Ovary (tissue), 3 donors: ENCODE data around the gene NTRK1.

ENCODE experiments used
- EP300 ChIP-seq: sonication (generic); formaldehyde crosslinking; IDR thresholded peaks from one replicate; pipeline ENCODE4 v1.6.1; 2017; ENCODE audit warnings: antibody characterized with exemption
- TF ChIP-seq, protein P1 (sequence below), 3 donors: fragments of 450-650 bp in 2 of 3; fragments of 200-600 bp in 1 of 3; IDR thresholded peaks; one replicate each; pipeline versions ENCODE4 v1.5.1 to v1.8.0; 2016 to 2022; ENCODE audit warnings: antibody characterized with exemption in 3 of 3, mild to moderate bottlenecking in 1 of 3
- donor health status: DM: no; HTN: no; CAD: no.

DNA sequence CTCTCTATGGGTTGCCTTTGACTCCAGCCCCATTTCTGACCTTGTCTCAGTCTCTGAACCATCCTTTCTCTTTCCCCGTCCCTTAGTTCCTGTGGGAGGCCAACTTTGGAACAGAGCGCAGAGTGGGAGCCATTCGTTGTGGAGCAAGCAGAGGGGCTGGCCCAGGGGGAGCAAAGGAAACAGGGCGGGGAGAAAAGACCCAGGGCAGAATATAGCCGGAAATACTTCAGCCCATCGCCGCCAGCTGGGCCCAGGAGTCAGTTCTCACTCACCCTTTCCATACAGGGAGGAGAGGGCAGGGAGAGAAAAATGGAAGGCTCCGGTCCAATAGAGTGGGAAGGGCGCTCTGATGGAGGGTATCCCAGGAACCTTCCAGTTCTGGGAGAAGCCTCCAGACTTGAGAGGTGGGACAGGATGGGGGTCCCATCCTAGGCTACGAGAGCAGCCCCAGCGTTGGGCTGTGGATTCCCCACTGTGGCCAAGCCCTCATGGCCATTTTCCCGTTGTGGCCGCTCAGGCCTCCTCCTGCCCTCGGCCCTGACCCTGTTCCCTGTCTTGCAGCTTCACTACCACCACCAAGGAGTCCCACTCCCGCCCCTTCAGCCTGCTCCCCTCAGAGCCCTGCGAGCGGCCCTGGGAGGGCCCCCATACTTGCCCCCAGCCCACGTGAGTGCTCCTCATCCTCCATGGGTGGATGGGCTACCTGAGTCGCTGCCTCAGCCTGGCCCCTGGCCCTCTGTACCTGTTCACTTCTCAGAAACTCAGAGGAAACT, 43.7 kb downstream of the NTRK1 start:
- TF ChIP-seq EP300, result no peak
- TF ChIP-seq, protein P1, sequence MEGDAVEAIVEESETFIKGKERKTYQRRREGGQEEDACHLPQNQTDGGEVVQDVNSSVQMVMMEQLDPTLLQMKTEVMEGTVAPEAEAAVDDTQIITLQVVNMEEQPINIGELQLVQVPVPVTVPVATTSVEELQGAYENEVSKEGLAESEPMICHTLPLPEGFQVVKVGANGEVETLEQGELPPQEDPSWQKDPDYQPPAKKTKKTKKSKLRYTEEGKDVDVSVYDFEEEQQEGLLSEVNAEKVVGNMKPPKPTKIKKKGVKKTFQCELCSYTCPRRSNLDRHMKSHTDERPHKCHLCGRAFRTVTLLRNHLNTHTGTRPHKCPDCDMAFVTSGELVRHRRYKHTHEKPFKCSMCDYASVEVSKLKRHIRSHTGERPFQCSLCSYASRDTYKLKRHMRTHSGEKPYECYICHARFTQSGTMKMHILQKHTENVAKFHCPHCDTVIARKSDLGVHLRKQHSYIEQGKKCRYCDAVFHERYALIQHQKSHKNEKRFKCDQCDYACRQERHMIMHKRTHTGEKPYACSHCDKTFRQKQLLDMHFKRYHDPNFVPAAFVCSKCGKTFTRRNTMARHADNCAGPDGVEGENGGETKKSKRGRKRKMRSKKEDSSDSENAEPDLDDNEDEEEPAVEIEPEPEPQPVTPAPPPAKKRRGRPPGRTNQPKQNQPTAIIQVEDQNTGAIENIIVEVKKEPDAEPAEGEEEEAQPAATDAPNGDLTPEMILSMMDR (IDR thresholded peaks at IDR 0.05), result no peak
